PC-3 (cell line): ENCODE data around the gene DNAH17. TPM values are rescaled to one million over a fixed set of nuclear protein-coding genes. Genes with fewer than 3 reads are reported as not detected.

ENCODE experiments used
- ATAC-seq: fragments of 200-7000 bp; cut with Tn5 transposase; 2 replicates; pipeline ENCODE4 v1.9.1; 2020; ENCODE audit warnings: mild to moderate bottlenecking, moderate library complexity
- BruUV-seq: library from RNA; stranded (reverse); fragments of 400-500 nt; replicated peaks from 2 replicates; lab custom pipeline; 2021; lab: Mats Ljungman, UMichigan
- CTCF ChIA-PET: fragments of 300-600 bp; sonication (Branson Sonifier 250); formaldehyde crosslinking; loops from one replicate; lab custom pipeline; 2022; ENCODE audit warnings: antibody characterized with exemption; lab: Charles Lee
- POLR2A ChIA-PET: fragments of 300-600 bp; sonication (Branson Sonifier 250); formaldehyde crosslinking; loops from one replicate; lab custom pipeline; 2022; ENCODE audit warnings: antibody characterized with exemption; ENCODE audit not compliant: unreplicated experiment; lab: Charles Lee
- DNase-seq: peaks from one replicate; pipeline ENCODE4 v3.0.0-alpha.2; 2015
- H2AFZ ChIP-seq: fragments of 300-600 bp; sonication (generic); 2 replicates; pipeline ENCODE4 v1.6.0; 2016; ENCODE audit warnings: antibody characterized with exemption, low read length
- H3F3A ChIP-seq: fragments of 300-600 bp; sonication (generic); one replicate; pipeline ENCODE4 v1.6.0; 2017; ENCODE audit warnings: antibody characterized with exemption, low read length, control low read depth, mild to moderate bottlenecking; ENCODE audit not compliant: unreplicated experiment
- H3K27ac ChIP-seq: fragments of 300-600 bp; sonication (generic); 2 replicates; pipeline ENCODE4 v1.5.1; 2016; ENCODE audit warnings: mild to moderate bottlenecking, low read length
- H3K27me3 ChIP-seq: fragments of 300-600 bp; sonication (generic); 2 replicates; pipeline ENCODE4 v1.6.1; 2016; ENCODE audit warnings: low read length, mixed read lengths
- H3K36me3 ChIP-seq: fragments of 300-600 bp; sonication (generic); 2 replicates; pipeline ENCODE4 v1.6.1; 2016; ENCODE audit warnings: low read depth, mixed run types, low read length, mixed read lengths
- H3K4me1 ChIP-seq: fragments of 300-600 bp; sonication (generic); 2 replicates; pipeline ENCODE4 v1.5.1; 2016; ENCODE audit warnings: low read length; ENCODE audit not compliant: insufficient read depth
- H3K4me2 ChIP-seq: fragments of 300-600 bp; sonication (generic); 2 replicates; pipeline ENCODE4 v1.6.0; 2016; ENCODE audit warnings: low read length
- H3K4me3 ChIP-seq: fragments of 300-600 bp; sonication (generic); 2 replicates; pipeline ENCODE4 v1.5.1; 2016; ENCODE audit warnings: mild to moderate bottlenecking, low read length, mixed read lengths
- H3K79me2 ChIP-seq: fragments of 300-600 bp; sonication (generic); 2 replicates; pipeline ENCODE4 v1.6.1; 2017; ENCODE audit warnings: low read length, mixed read lengths
- H3K9ac ChIP-seq: fragments of 300-600 bp; sonication (generic); 2 replicates; pipeline ENCODE4 v1.6.0; 2016; ENCODE audit warnings: mild to moderate bottlenecking, low read length
- H3K9me2 ChIP-seq: fragments of 300-600 bp; sonication (generic); replicated peaks from 2 replicates; pipeline ENCODE4 v1.6.1; 2016; ENCODE audit warnings: mixed run types, low read length, mixed read lengths
- H3K9me3 ChIP-seq: fragments of 300-600 bp; sonication (generic); 2 replicates; pipeline ENCODE4 v1.6.1; 2016; ENCODE audit warnings: low read length, mixed read lengths
- H4K20me1 ChIP-seq: fragments of 300-600 bp; sonication (generic); 2 replicates; pipeline ENCODE4 v1.6.1; 2016; ENCODE audit warnings: low read length, mixed read lengths
- CTCF ChIP-seq: fragments of 300-600 bp; sonication (generic); conservative IDR thresholded peaks from 2 replicates; pipeline ENCODE4 v1.5.1; 2017; ENCODE audit warnings: antibody characterized with exemption, low read depth, mild to moderate bottlenecking, low read length
- EZH2 ChIP-seq: fragments of 300-600 bp; sonication (generic); IDR thresholded peaks from one replicate; pipeline ENCODE4 v1.6.1; 2017; ENCODE audit warnings: antibody characterized with exemption, mild to moderate bottlenecking, low read length; ENCODE audit not compliant: unreplicated experiment
- EZH2phosphoT487 ChIP-seq: fragments of 300-600 bp; sonication (generic); IDR thresholded peaks from 2 replicates; pipeline ENCODE4 v1.6.1; 2018; ENCODE audit warnings: mild to moderate bottlenecking, antibody characterized with exemption, low read length, borderline replicate concordance
- intact Hi-C: fragments of 100-400 bp; cut with micrococcal nuclease; formaldehyde crosslinking; loops from 2 replicates; pipeline ENCODE4 v1.9.0; 2023
- total RNA-seq: library from RNA; depleted of rRNA; stranded (reverse); fragments of >200 nt; gene quantifications from 2 replicates; pipeline ENCODE4 v1.2.3, GENCODE V29; 2014

The DNAH17 gene
- total RNA-seq, 1 experiment from 2014 or later: 0.04 TPM

- ATAC-seq (no peak), DNase-seq (no peak)
- Histone ChIP-seq H4K20me1 (peaks cover 35% of the 10 kb centered on the region), H3K9me2 (no peaks in the 10 kb centered on the region), H3K27me3 (no peaks in the 10 kb centered on the region), H3K79me2 (peaks cover 59% of the 10 kb centered on the region), H3K9me3 (no peaks in the 10 kb centered on the region), H3F3A (no peaks in the 10 kb centered on the region), H2AFZ (no peak overlapping the region), H3K4me2 (no peak overlapping the region), H3K4me1 (peaks cover 15% of the 10 kb centered on the region), H3K27ac (no peak overlapping the region), H3K4me3 (no peak overlapping the region), H3K36me3 (peaks cover 28% of the 10 kb centered on the region), H3K9ac (no peak overlapping the region)
- intact Hi-C loops: no loop called here
- ChIA-PET CTCF (no interaction called here), POLR2A (no interaction called here)
- TF ChIP-seq EZH2: no peak
- TF ChIP-seq EZH2phosphoT487: no peak
- no peak for TF ChIP-seq CTCF
- no TSS peak for BruUV-seq
Measured at GRCh38 chr17:78411241-78411857, 165.8 kb downstream of the DNAH17 start.

- Histone ChIP-seq H3K9me2 (no peaks in the 10 kb centered on the region), H2AFZ (no peak overlapping the region), H3K4me2 (0 out of 2 replicates have a peak overlapping the region, but pooled peaks have one; percentile 1), H3F3A (no peaks in the 10 kb centered on the region), H4K20me1 (peaks cover 35% of the 10 kb centered on the region), H3K27me3 (no peaks in the 10 kb centered on the region), H3K9me3 (no peaks in the 10 kb centered on the region), H3K4me1 (peaks cover 15% of the 10 kb centered on the region), H3K27ac (no peak overlapping the region), H3K36me3 (peaks cover 33% of the 10 kb centered on the region), H3K9ac (no peak overlapping the region), H3K4me3 (no peak overlapping the region), H3K79me2 (peaks cover 74% of the 10 kb centered on the region)
- intact Hi-C loops: no loop called here
- ATAC-seq: peak; percentile 59
- POLR2A ChIA-PET: no interaction called here
- TF ChIP-seq EZH2phosphoT487 (no peak), CTCF (no peak), EZH2 (no peak)
- DNase-seq: peak; percentile 45
- BruUV-seq: no TSS peak
- CTCF ChIA-PET: no interaction called here
Measured at GRCh38 chr17:78409191-78409928, 167.8 kb downstream of the DNAH17 start.
